GM13977 (cell line): ENCODE measurements around the gene MRPS15.
"Not testable (repeated sequence)": the region's sequence is repeated elsewhere in the genome, so short reads cannot be mapped to it uniquely, and the experiment has no call there.

ENCODE experiments used
- DNase-seq: peaks from one replicate; pipeline ENCODE4 v3.0.0; 2012; ENCODE audit warnings: low spot score
- in situ Hi-C: fragments of 300-500 bp; cut with MboI; formaldehyde crosslinking; loops from one replicate; pipeline ENCODE4 v1.12.0; 2022; ENCODE audit warnings: low sequenced_read_pairs, low pct_unique_long_range_greater_than_20kb, mixed read lengths, inconsistent platforms; ENCODE audit not compliant: unreplicated experiment
- TF ChIP-seq, protein P1 (sequence below): IDR thresholded peaks from 2 replicates; pipeline ENCODE4 v1.5.1; 2012; ENCODE audit warnings: mild to moderate bottlenecking, control low read depth; ENCODE audit not compliant: insufficient read depth; ENCODE audit errors: extremely low read depth, missing control alignments

Gene MRPS15

DNA sequence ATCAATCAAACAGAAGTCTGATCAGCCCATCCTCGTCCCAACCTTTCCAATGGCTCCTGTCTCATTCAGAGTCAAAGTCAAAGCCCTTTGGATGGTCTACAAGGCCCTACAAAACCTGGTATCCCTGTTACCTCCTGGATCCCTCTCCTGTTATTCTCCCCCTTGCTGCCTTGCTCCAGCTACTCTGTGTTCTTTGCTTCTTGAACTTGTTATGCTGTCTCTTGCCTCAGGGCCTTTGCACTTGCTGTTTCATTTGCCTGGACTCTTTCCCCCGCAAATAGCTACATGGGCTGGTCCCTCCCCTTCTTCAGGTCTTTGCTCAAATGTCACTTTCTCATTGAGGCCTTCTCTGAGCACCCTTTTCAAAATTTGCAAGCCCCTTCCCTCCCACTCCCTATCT lies 19.9 kb upstream of the MRPS15 start:
- no peak for DNase-seq
- TF ChIP-seq, protein P1, sequence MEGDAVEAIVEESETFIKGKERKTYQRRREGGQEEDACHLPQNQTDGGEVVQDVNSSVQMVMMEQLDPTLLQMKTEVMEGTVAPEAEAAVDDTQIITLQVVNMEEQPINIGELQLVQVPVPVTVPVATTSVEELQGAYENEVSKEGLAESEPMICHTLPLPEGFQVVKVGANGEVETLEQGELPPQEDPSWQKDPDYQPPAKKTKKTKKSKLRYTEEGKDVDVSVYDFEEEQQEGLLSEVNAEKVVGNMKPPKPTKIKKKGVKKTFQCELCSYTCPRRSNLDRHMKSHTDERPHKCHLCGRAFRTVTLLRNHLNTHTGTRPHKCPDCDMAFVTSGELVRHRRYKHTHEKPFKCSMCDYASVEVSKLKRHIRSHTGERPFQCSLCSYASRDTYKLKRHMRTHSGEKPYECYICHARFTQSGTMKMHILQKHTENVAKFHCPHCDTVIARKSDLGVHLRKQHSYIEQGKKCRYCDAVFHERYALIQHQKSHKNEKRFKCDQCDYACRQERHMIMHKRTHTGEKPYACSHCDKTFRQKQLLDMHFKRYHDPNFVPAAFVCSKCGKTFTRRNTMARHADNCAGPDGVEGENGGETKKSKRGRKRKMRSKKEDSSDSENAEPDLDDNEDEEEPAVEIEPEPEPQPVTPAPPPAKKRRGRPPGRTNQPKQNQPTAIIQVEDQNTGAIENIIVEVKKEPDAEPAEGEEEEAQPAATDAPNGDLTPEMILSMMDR: no peak
- in situ Hi-C loops: no loop called here

DNA sequence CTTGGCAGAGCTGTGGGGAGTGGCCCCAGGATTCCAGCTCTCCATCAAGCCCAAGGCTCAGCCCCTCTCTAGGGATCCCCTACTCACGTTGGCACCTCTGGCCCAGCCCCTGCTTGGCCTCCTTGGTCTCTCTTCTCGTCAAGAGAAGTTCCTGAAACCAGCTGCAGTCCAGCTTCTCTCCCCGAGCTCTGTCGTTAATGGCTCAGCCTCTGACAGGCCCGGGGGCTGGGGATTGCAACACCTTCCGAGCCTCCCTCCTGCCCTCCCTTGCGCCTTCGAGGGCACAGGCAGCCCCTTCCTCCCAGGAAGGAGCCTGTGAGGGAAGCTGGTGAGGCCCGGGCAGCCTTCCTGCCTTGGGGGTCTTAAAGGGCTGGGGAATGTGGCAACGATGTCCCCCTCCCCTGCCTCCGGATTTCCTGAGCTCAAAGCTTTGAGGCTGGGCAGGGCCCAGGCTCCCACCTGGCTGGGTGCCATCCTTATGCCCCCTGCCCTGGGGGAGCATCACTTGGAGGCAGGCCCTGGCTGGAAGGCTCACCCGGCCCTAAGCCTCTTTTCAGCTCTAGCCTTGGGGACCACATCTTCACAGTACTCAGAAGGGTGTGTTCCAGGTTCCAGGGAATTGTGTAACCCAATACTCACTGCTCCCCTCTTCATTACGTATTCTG lies 18.7 kb upstream of the MRPS15 start, which contains the start of gene CSF3R:
Gene CSF3R, minus strand, starts transcription at position 190 of the 665 bp plus-strand sequence. CDS start 3,417 bp downstream, outside the sequence.
- TF ChIP-seq, protein P1: no peak
- in situ Hi-C loops: no loop called here
- DNase-seq: no peak

DNA sequence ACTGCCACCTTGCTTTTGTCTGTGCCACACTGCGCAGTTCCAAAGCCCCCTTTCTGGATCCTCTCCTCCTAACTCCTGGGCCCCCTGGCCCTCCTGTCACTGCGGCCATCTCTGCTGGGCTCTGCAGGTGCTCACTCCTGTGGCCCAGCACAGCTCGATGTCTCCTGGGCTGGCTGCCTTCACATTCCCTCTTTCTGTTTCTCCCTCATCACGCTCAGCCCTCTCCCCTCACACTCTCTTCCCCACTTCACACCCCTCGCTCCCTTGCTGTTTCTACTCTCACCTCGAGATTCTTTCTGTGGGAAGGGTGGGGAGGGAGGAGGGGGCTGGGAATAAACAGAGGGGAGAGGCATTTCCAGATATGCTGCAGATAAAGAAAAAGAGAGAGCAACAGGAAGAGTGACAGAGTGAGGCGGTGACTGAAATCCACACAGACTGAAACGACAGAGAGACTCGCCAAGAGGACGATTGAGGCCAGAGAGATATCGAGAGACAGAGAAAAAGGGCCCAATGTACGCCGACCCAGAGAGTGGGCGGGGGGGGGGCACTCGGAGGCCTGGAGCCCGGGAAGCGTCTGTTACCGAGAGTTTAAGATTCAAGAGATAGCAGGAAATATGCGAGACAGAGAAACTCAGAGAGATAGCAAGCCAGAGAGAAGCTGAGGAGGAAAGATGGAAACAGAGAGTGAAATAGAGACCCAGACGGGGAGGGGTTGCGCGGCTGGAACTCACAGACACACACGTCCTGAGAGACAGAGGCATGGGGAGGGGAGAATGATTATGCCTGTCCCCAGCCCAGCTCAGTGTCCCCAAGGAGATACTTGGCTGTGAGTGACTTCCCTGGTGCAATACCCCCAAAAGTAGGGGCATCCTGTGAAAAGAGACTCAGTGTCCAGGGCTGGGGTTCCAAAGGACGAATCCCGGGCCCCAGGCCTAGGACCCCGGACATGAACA lies 17.9 kb upstream of the MRPS15 start:
- TF ChIP-seq, protein P1: no peak
- in situ Hi-C loops: no loop called here
- DNase-seq: no peak

DNA sequence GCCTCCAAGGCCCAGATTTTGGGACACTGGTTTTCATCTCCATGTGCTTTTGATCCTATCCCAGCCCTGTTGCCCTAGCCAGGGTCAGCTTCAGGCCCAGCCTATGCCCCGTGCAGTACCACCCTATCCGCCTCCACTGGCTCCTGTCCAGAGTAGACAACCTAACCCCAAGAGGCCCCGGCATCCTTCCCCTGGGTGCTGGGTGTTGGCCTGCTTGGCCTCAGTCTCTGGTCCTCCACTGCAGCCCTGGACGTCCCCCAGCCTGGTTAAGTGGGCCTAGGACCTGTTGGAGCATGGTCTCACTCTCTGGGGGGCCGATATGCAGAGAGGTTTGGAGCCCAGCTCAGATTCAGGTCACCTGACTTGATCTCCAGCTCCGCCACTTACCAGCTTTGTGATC lies 16.9 kb upstream of the MRPS15 start:
- in situ Hi-C loops: no loop called here
- TF ChIP-seq, protein P1: no peak
- DNase-seq: no peak

DNA sequence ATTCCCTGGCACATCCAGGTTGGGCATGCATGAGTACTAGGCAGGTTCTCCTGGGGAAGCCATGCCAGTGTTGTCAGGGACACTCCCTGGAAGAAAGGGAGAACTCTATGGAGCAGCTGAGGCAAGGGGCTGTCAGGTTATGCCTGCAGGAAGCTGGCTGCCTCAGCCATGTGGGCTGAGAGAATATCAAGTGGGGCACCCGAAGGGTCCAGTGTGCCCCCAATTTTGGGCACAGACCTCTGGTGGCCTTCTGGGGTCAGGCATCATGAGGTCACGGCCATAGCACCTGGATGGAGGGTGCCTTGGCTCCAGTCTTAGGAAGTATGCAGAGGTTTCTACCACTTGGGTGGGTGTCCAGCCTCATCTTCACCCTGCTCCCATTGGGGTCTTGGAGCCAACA lies 16.0 kb upstream of the MRPS15 start:
- TF ChIP-seq, protein P1: no peak
- in situ Hi-C loops: no loop called here
- no peak for DNase-seq

DNA sequence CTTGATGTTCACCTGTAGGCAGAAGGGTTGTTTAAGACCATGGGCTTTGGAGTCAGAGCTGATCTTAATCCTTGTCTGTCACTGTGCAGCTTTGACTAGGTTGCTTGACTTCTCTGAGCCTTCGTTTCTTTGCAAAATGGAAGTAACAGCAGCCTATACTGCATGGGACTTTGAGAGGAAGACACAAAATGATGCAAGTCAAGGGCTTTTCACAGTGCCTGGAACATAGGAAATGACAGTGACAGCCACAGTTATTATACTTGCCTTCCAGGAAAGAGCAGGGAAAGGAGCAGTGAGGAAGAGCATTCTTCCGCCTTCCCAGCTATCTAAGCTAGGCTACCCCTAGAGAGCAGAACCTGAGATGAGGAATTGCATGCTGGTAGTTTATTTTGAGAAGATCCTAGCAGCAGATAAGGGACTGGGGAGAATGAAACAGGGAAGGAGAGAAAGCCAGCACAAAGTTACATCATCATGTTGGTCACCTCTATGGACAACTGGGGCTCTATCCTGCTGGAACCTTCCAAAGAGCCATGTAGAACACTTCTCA lies 15.4 kb upstream of the MRPS15 start:
- in situ Hi-C loops: no loop called here
- DNase-seq: no peak
- TF ChIP-seq, protein P1: no peak

DNA sequence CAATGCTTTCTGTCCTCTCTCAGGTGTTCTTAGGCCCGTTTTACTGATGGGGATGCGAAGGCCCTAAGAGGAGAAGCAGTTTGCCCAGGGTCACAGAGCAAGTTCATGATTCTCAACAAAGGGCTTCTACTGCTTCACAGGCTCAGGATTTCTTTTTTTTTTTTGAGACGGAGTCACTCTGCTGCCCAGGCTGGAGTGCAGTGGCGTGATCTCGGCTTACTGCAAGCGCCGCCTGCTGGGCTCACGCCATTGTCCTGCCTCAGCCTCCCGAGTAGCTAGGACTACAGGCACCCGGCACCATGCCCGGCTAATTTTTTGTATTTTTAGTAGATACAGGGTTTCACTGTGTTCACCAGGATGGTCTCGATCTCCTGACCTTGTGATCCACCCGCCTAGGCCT lies 13.4 kb upstream of the MRPS15 start:
- in situ Hi-C loops: not testable (repeated sequence)

More for the DNA sequence above, 13.4 kb upstream of the MRPS15 start:
- DNase-seq: not testable (repeated sequence)
